GM21390 (cell line): ENCODE measurements around the gene FGB.

Experiments
- ATAC-seq: cut with Tn5 transposase; IDR thresholded peaks from one replicate; pipeline ENCODE4 v1.9.1; 2021; ENCODE audit not compliant: unreplicated experiment

Gene FGB

GRCh38 chr4:154562697-154563254 is at the start of gene FGB:
Gene FGB (plus strand): TSS chr4:154563011. CDS start chr4:154563019, 8 bp downstream.
- ATAC-seq, result no peak

- ATAC-seq, result no peak
Observed at GRCh38 chr4:154516318-154517029, 46.3 kb upstream of the FGB start.

- ATAC-seq, result no peak
Observed at GRCh38 chr4:154517591-154517990, 45.2 kb upstream of the FGB start.

GRCh38 chr4:154519214-154519613 is 43.6 kb upstream of the FGB start:
- ATAC-seq, result no peak

- ATAC-seq, result no peak
Observed at GRCh38 chr4:154521607-154522006, 41.2 kb upstream of the FGB start.

- ATAC-seq, result no peak
Observed at GRCh38 chr4:154526151-154526550, 36.7 kb upstream of the FGB start.

- ATAC-seq, result no peak
Observed at GRCh38 chr4:154527308-154527707, 35.5 kb upstream of the FGB start.

- no peak for ATAC-seq
Observed at GRCh38 chr4:154528869-154529268, 33.9 kb upstream of the FGB start.

- ATAC-seq, result no peak
Observed at GRCh38 chr4:154529728-154530519, 32.9 kb upstream of the FGB start.

GRCh38 chr4:154534296-154534695 is 28.5 kb upstream of the FGB start:
- ATAC-seq, result no peak

- ATAC-seq, result no peak
Observed at GRCh38 chr4:154542271-154542879, 20.4 kb upstream of the FGB start.

GRCh38 chr4:154545689-154546088 is 17.1 kb upstream of the FGB start:
- ATAC-seq, result no peak

- ATAC-seq, result peak; percentile 98
Observed at GRCh38 chr4:154549894-154550790, 12.7 kb upstream of the FGB start, which contains the start of gene PLRG1. Gene PLRG1 (minus strand): TSS chr4:154550400. CDS start chr4:154550308, 92 bp downstream.

GRCh38 chr4:154551872-154552686 is 10.7 kb upstream of the FGB start:
- peak; percentile 51 for ATAC-seq

GRCh38 chr4:154559141-154559493 is 3.7 kb upstream of the FGB start:
- ATAC-seq, result peak; percentile 17

GRCh38 chr4:154559494-154560418 is 3.1 kb upstream of the FGB start:
- peak; percentile 94 for ATAC-seq

- no peak for ATAC-seq
Observed at GRCh38 chr4:154560419-154560801, 2.4 kb upstream of the FGB start.

- no peak for ATAC-seq
Observed at GRCh38 chr4:154560824-154561231, 2.0 kb upstream of the FGB start.

GRCh38 chr4:154564311-154564710 is 1.5 kb downstream of the FGB start:
- ATAC-seq, result no peak
